WTC11 (cell line): ENCODE measurements around the gene LECT2. TPM values are rescaled to one million over a fixed set of nuclear protein-coding genes. Genes with fewer than 3 reads are reported as not detected.

ENCODE experiments used
- ATAC-seq: fragments of 200-7000 bp; cut with Tn5 transposase; 2 replicates; pipeline ENCODE4 v1.10.0; 2021; ENCODE audit warnings: mild to moderate bottlenecking, moderate library complexity
- CTCF ChIA-PET: fragments of 300-600 bp; sonication (Branson Sonifier 250); formaldehyde crosslinking; loops from one replicate; lab custom pipeline; 2021; ENCODE audit warnings: antibody characterized with exemption; lab: Charles Lee
- POLR2A ChIA-PET: fragments of 350-600 bp; sonication (Branson Sonifier 250); formaldehyde crosslinking; loops from one replicate; lab custom pipeline; 2021; ENCODE audit warnings: antibody characterized with exemption; lab: Charles Lee
- DNase-seq: peaks from one replicate; pipeline ENCODE4 v3.0.0; 2021; ENCODE audit warnings: low spot score
- H3K27ac Mint-ChIP-seq: 2 replicates; pipeline ENCODE4 v1.8.0; 2021; ENCODE audit warnings: mixed read lengths
- H3K27me3 Mint-ChIP-seq: 2 replicates; pipeline ENCODE4 v1.8.0; 2021; ENCODE audit warnings: low read depth, mild to moderate bottlenecking, moderate library complexity, mixed read lengths
- H3K36me3 Mint-ChIP-seq: 2 replicates; pipeline ENCODE4 v1.8.0; 2021; ENCODE audit warnings: mixed read lengths
- H3K4me1 Mint-ChIP-seq: 2 replicates; pipeline ENCODE4 v1.8.0; 2022; ENCODE audit warnings: mixed read lengths
- H3K4me3 Mint-ChIP-seq: 2 replicates; pipeline ENCODE4 v1.8.0; 2021; ENCODE audit warnings: mild to moderate bottlenecking, moderate library complexity, mixed read lengths
- H3K9me3 Mint-ChIP-seq: 2 replicates; pipeline ENCODE4 v1.8.0; 2021; ENCODE audit warnings: mixed read lengths
- AR ChIP-seq: fragments of 250-450 bp; sonication (Bioruptor Pico); IDR thresholded peaks from 2 replicates; pipeline ENCODE4 v1.9.0; 2021; ENCODE audit warnings: mild to moderate bottlenecking
- ATF1 ChIP-seq: sonication (generic); formaldehyde crosslinking; IDR thresholded peaks from 2 replicates; pipeline ENCODE4 v1.8.1; 2023; ENCODE audit warnings: mild to moderate bottlenecking, moderate library complexity, missing genetic modification reagents
- CREB1 ChIP-seq: sonication (generic); formaldehyde crosslinking; IDR thresholded peaks from 2 replicates; pipeline ENCODE4 v1.8.0; 2023; ENCODE audit warnings: mild to moderate bottlenecking, missing genetic modification reagents
- ESRRA ChIP-seq: sonication (generic); formaldehyde crosslinking; IDR thresholded peaks from 2 replicates; pipeline ENCODE4 v1.8.1; 2022; ENCODE audit warnings: mild to moderate bottlenecking, missing genetic modification reagents, borderline replicate concordance
- GABPB1 ChIP-seq: sonication (generic); formaldehyde crosslinking; IDR thresholded peaks from 2 replicates; pipeline ENCODE4 v1.8.1; 2023; ENCODE audit warnings: mild to moderate bottlenecking, missing genetic modification reagents
- MXD4 ChIP-seq: fragments of 250-450 bp; sonication (Bioruptor Pico); IDR thresholded peaks from 2 replicates; pipeline ENCODE4 v1.8.0; 2021; ENCODE audit warnings: mild to moderate bottlenecking, moderate library complexity, borderline replicate concordance
- MYBL2 ChIP-seq: sonication (generic); formaldehyde crosslinking; IDR thresholded peaks from 2 replicates; pipeline ENCODE4 v1.8.1; 2023; ENCODE audit warnings: mild to moderate bottlenecking, moderate library complexity, missing genetic modification reagents
- NFATC4 ChIP-seq: fragments of 250-450 bp; sonication (Bioruptor Pico); IDR thresholded peaks from 2 replicates; pipeline ENCODE4 v1.9.0; 2021; ENCODE audit warnings: mild to moderate bottlenecking
- ZMAT4 ChIP-seq: fragments of 250-450 bp; sonication (Bioruptor Pico); IDR thresholded peaks from 2 replicates; pipeline ENCODE4 v1.9.0; 2021; ENCODE audit warnings: mild to moderate bottlenecking
- ZNF138 ChIP-seq: sonication (generic); formaldehyde crosslinking; conservative IDR thresholded peaks from 2 replicates; pipeline ENCODE4 v1.8.1; 2022; ENCODE audit warnings: mild to moderate bottlenecking, moderate library complexity, missing genetic modification reagents
- ZNF396 ChIP-seq: fragments of 250-450 bp; sonication (Bioruptor Pico); IDR thresholded peaks from 2 replicates; pipeline ENCODE4 v1.8.0; 2021; ENCODE audit warnings: mild to moderate bottlenecking, moderate library complexity, borderline replicate concordance
- ZNF423 ChIP-seq: fragments of 250-450 bp; sonication (Bioruptor Pico); IDR thresholded peaks from 2 replicates; pipeline ENCODE4 v2.1.2; 2022; ENCODE audit warnings: mild to moderate bottlenecking, moderate library complexity
- total RNA-seq: library from RNA; stranded (reverse); gene quantifications from 3 replicates; pipeline ENCODE4 v1.2.3, GENCODE V29; 2021
- TF ChIP-seq, protein P1 (sequence below): fragments of 250-450 bp; sonication (Bioruptor Pico); IDR thresholded peaks from 2 replicates; pipeline ENCODE4 v1.9.0; 2021; ENCODE audit warnings: moderate library complexity, mild to moderate bottlenecking, inconsistent platforms, borderline replicate concordance
- TF ChIP-seq, protein P2 (sequence below): sonication (generic); formaldehyde crosslinking; IDR thresholded peaks from 2 replicates; pipeline ENCODE4 v1.8.1; 2023; ENCODE audit warnings: mild to moderate bottlenecking, missing genetic modification reagents, moderate library complexity
- TF ChIP-seq, protein P3 (sequence below): sonication (generic); formaldehyde crosslinking; IDR thresholded peaks from 2 replicates; pipeline ENCODE4 v1.8.0; 2022; ENCODE audit warnings: mild to moderate bottlenecking, missing genetic modification reagents
- TF ChIP-seq, protein P4 (sequence below): sonication (generic); formaldehyde crosslinking; IDR thresholded peaks from 2 replicates; pipeline ENCODE4 v1.8.1; 2022; ENCODE audit warnings: missing genetic modification reagents, borderline replicate concordance
- TF ChIP-seq, protein P5 (sequence below): sonication (generic); formaldehyde crosslinking; IDR thresholded peaks from 2 replicates; pipeline ENCODE4 v1.8.1; 2022; ENCODE audit warnings: mild to moderate bottlenecking, missing genetic modification reagents, moderate library complexity, borderline replicate concordance

LECT2 gene
- total RNA-seq, 1 experiment from 2014 or later, result not detected

- TF ChIP-seq ZMAT4 (no peak), MYBL2 (CRISPR knock-in tag) (no peak), AR (CRISPR knock-in tag) (no peak), MXD4 (CRISPR knock-in tag) (no peak), ZNF396 (CRISPR knock-in tag) (no peak), ESRRA (CRISPR knock-in tag) (no peak), ZNF138 (no peak), ATF1 (CRISPR knock-in tag) (no peak), GABPB1 (CRISPR knock-in tag) (no peak)
- TF ChIP-seq, protein P1, sequence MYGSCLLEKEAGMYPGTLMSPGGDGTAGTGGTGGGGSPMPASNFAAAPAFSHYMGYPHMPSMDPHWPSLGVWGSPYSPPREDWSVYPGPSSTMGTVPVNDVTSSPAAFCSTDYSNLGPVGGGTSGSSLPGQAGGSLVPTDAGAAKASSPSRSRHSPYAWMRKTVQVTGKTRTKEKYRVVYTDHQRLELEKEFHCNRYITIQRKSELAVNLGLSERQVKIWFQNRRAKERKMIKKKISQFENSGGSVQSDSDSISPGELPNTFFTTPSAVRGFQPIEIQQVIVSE (CRISPR knock-in tag), result no peak
- TF ChIP-seq, protein P2, sequence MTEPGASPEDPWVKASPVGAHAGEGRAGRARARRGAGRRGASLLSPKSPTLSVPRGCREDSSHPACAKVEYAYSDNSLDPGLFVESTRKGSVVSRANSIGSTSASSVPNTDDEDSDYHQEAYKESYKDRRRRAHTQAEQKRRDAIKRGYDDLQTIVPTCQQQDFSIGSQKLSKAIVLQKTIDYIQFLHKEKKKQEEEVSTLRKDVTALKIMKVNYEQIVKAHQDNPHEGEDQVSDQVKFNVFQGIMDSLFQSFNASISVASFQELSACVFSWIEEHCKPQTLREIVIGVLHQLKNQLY, result no peak
- TF ChIP-seq, protein P3, sequence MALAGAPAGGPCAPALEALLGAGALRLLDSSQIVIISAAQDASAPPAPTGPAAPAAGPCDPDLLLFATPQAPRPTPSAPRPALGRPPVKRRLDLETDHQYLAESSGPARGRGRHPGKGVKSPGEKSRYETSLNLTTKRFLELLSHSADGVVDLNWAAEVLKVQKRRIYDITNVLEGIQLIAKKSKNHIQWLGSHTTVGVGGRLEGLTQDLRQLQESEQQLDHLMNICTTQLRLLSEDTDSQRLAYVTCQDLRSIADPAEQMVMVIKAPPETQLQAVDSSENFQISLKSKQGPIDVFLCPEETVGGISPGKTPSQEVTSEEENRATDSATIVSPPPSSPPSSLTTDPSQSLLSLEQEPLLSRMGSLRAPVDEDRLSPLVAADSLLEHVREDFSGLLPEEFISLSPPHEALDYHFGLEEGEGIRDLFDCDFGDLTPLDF, result no peak
Measured at GRCh38 chr5:135996611-135997010, 41.8 kb upstream of the LECT2 start (continued).

DNA sequence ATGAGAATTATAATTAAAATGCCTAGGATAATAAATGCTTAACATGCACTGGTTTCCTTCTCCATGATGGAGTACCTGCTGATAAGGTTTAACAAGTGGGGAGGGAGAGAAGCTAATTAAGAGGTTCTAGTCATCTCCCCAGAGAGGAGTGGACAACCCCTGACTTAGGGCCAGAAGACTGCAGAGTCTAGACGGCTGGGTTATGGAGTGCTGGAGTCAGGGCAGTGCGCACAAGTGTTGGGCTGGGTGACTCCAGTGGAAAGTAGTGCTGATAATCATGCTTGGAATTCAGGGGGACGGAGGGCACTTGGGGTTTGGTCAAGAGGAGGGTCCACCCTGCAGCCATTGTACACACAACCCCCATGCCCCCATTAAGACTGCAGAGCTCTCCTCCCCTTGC is 41.2 kb upstream of the LECT2 start:
- ATAC-seq (no peak), DNase-seq (no peak)
- Mint-ChIP-seq H3K27ac (no peak overlapping the region), H3K4me1 (no peaks in the 10 kb centered on the region), H3K9me3 (0 out of 2 replicates have a peak, but pooled peaks cover 6% of the 10 kb centered on the region), H3K36me3 (no peaks in the 10 kb centered on the region), H3K27me3 (no peaks in the 10 kb centered on the region; the same call in 1 of the 2 replicates), H3K4me3 (no peak overlapping the region)
- ChIA-PET POLR2A (no interaction called here), CTCF (interaction anchor here (0.8 to 1.7 kb wide), 2 partner anchors 19 to 84 kb away, joined by 4 read pairs; no protein-coding TSS in a partner anchor)
- TF ChIP-seq NFATC4 (CRISPR knock-in tag) (no peak), ZNF423 (CRISPR knock-in tag) (no peak), CREB1 (CRISPR knock-in tag) (no peak), ZNF138 (no peak)
- TF ChIP-seq, protein P4, sequence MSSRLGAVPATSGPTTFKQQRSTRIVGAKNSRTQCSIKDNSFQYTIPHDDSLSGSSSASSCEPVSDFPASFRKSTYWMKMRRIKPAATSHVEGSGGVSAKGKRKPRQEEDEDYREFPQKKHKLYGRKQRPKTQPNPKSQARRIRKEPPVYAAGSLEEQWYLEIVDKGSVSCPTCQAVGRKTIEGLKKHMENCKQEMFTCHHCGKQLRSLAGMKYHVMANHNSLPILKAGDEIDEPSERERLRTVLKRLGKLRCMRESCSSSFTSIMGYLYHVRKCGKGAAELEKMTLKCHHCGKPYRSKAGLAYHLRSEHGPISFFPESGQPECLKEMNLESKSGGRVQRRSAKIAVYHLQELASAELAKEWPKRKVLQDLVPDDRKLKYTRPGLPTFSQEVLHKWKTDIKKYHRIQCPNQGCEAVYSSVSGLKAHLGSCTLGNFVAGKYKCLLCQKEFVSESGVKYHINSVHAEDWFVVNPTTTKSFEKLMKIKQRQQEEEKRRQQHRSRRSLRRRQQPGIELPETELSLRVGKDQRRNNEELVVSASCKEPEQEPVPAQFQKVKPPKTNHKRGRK (CRISPR knock-in tag), result no peak
- TF ChIP-seq, protein P5, sequence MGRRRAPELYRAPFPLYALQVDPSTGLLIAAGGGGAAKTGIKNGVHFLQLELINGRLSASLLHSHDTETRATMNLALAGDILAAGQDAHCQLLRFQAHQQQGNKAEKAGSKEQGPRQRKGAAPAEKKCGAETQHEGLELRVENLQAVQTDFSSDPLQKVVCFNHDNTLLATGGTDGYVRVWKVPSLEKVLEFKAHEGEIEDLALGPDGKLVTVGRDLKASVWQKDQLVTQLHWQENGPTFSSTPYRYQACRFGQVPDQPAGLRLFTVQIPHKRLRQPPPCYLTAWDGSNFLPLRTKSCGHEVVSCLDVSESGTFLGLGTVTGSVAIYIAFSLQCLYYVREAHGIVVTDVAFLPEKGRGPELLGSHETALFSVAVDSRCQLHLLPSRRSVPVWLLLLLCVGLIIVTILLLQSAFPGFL (CRISPR knock-in tag), result no peak
